T-cell (primary cell): ENCODE data around the gene DNALI1. TPM values are rescaled to one million over a fixed set of nuclear protein-coding genes. Genes with fewer than 3 reads are reported as not detected.

Source experiments
- ATAC-seq, 4 experiments: fragments of 200-7000 bp in 3 of 4; fragments of 150-1000 bp in 1 of 4; cut with Tn5 transposase; replicated peaks in 1 of 4; 1 replicate in 3 of 4; 2 replicates in 1 of 4; pipeline ENCODE4 v1.10.0; 2021; ENCODE audit warnings: moderate library complexity in 3 of 4, mild to moderate bottlenecking in 2 of 4, moderate number of reproducible peaks in 1 of 4
- CTCF ChIA-PET, 2 donors: fragments of 300-600 bp; sonication (Branson Sonifier 250); formaldehyde crosslinking; loops; one replicate each; lab custom pipeline; 2022; ENCODE audit warnings: antibody characterized with exemption in 2 of 2; lab: Charles Lee
- POLR2A ChIA-PET, 2 donors: fragments of 300-600 bp; sonication (Branson Sonifier 250); formaldehyde crosslinking; loops; one replicate each; lab custom pipeline; 2022; ENCODE audit warnings: antibody characterized with exemption in 2 of 2; lab: Charles Lee
- DNase-seq, 35 experiments: peaks; one replicate each; pipeline versions ENCODE4 v3.0.0 to v3.0.0-alpha.2; 2013 to 2023
- H3K27ac ChIP-seq: one replicate; pipeline ENCODE4 v1.5.1; 2013; ENCODE audit warnings: low read length
- H3K27me3 ChIP-seq, 2 experiments: replicated peaks in 1 of 2; 1 replicate in 1 of 2; 2 replicates in 1 of 2; pipeline versions ENCODE4 v1.6.1 to v1.7.0; 2013; ENCODE audit warnings: low read length in 1 of 2, mixed read lengths in 1 of 2; ENCODE audit not compliant: control insufficient read depth in 2 of 2, insufficient read depth in 2 of 2; ENCODE audit errors: extremely low read depth in 1 of 2
- H3K36me3 ChIP-seq, 2 donors: 1 replicate in 1 of 2; 2 replicates in 1 of 2; pipeline versions ENCODE4 v1.6.1 to v1.7.0; 2013; ENCODE audit warnings: low read length in 1 of 2; ENCODE audit not compliant: control insufficient read depth in 2 of 2, insufficient read depth in 1 of 2; ENCODE audit errors: extremely low read depth in 1 of 2
- H3K4me1 ChIP-seq, 2 experiments: 1 replicate in 1 of 2; 2 replicates in 1 of 2; pipeline versions ENCODE4 v1.6.1 to v1.7.0; 2013; ENCODE audit warnings: low read length in 2 of 2, mixed read lengths in 1 of 2; ENCODE audit not compliant: insufficient read depth in 2 of 2, control insufficient read depth in 1 of 2; ENCODE audit errors: extremely low read depth in 1 of 2
- H3K4me3 ChIP-seq, 2 donors: 1 replicate in 1 of 2; 2 replicates in 1 of 2; pipeline versions ENCODE4 v1.5.1 to v1.7.0; 2013; ENCODE audit warnings: mild to moderate bottlenecking in 2 of 2, low read length in 1 of 2, moderate library complexity in 1 of 2; ENCODE audit not compliant: control insufficient read depth in 1 of 2; ENCODE audit errors: extremely low read depth in 1 of 2
- H3K9me3 ChIP-seq: 2 replicates; pipeline ENCODE4 v1.7.0; 2013
- H3K27ac Mint-ChIP-seq, 2 donors: one replicate each; pipeline ENCODE4 v1.8.0; 2020 to 2021; ENCODE audit warnings: mild to moderate bottlenecking in 2 of 2, mixed read lengths in 2 of 2
- H3K27me3 Mint-ChIP-seq, 2 donors: one replicate each; pipeline ENCODE4 v1.8.0; 2021 to 2022; ENCODE audit warnings: mixed read lengths in 2 of 2
- H3K36me3 Mint-ChIP-seq: one replicate; pipeline ENCODE4 v1.8.0; 2021; ENCODE audit warnings: mixed read lengths
- H3K4me1 Mint-ChIP-seq, 3 donors: one replicate each; pipeline ENCODE4 v1.8.0; 2020 to 2022; ENCODE audit warnings: mixed read lengths in 3 of 3, mild to moderate bottlenecking in 1 of 3
- H3K4me3 Mint-ChIP-seq, 3 donors: one replicate each; pipeline ENCODE4 v1.8.0; 2020 to 2022; ENCODE audit warnings: mild to moderate bottlenecking in 3 of 3, mixed read lengths in 3 of 3, moderate library complexity in 3 of 3
- H3K9me3 Mint-ChIP-seq, 3 donors: one replicate each; pipeline ENCODE4 v1.8.0; 2020 to 2022; ENCODE audit warnings: mixed read lengths in 3 of 3
- WGBS: methylation state at CpG from one replicate; pipeline ENCODE4 v1.1.5; 2013; ENCODE audit warnings: missing lambda C conversion rate; ENCODE audit not compliant: insufficient coverage; 5-methylcytosine and 5-hydroxymethylcytosine counted together
- total RNA-seq, 35 experiments: library from RNA in 6 of 35; stranded (reverse) in 6 of 35; fragments of 120-200 nt in 1 of 35; gene quantifications; one replicate each; pipeline versions ENCODE4 v1.2.1 to v1.2.4 and lab custom pipeline; 2013 to 2026

The DNALI1 gene
- total RNA-seq, 5 donors from 2014 or later (not counting 1 experiment from before 2014, with no cell fraction given): 0.16 to 0.29 (median 0.23) TPM; not detected in 2

DNA sequence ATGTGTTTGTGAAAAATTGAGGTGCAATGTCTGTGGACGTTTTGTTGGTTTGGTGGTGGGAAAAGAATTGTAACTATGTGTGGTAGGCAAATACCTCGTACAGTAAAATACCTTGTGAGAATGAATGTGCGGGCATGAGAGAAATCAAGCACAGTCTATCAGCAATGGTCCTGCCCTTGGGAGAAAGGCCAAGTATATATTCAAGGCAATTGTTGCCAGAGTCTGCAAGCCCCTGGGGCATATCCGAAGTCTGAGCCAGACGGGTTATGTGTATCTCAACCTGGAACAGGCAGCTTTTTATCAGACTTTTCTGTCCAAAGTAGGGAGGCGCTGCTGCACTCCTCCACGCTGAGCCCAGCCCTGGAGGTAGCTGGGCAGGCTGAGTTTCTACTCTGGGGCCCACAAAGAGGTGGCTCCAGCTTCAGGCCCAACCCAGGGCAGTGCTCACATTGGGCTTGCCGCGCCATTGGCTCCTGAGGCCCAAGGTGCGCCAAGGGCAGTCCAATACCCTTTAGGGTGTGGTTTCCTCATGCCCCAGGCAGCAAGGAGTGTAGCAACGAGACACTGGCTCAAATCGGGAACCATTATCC lies 48.4 kb downstream of the DNALI1 start:
- DNase-seq (no peak), ATAC-seq (no peak)
- H3K4me3 Mint-ChIP-seq: no peak overlapping the region
- peaks cover 9 to 11% of the 10 kb centered on the region in 2 donors for H3K27me3 Mint-ChIP-seq
- CTCF ChIA-PET: interaction anchor here in 1 of 2 donors (0.8 kb wide), 1 partner anchor 51 kb away, joined by 3 read pairs; the partner anchor contains the start of gene SNIP1
- H3K36me3 Mint-ChIP-seq: no peaks in the 10 kb centered on the region
- peaks cover 4 to 5% (median 4%) of the 10 kb centered on the region in 3 donors for H3K4me1 Mint-ChIP-seq
- no peaks in the 10 kb centered on the region for H3K9me3 Mint-ChIP-seq
- no peaks in the 10 kb centered on the region for H3K36me3 ChIP-seq
- POLR2A ChIA-PET: no interaction called here
- H3K27me3 ChIP-seq: peaks cover 0 to 20% of the 10 kb centered on the region in 2 experiments
- H3K4me3 ChIP-seq: no peak overlapping the region
- H3K9me3 ChIP-seq: no peaks in the 10 kb centered on the region
- H3K27ac Mint-ChIP-seq: no peak overlapping the region
- WGBS: 78% methylated on average over 10 of the region's 12 CpGs
- H3K27ac ChIP-seq: no peak overlapping the region
- H3K4me1 ChIP-seq: peaks cover 0 to 5% of the 10 kb centered on the region in 2 experiments

DNA sequence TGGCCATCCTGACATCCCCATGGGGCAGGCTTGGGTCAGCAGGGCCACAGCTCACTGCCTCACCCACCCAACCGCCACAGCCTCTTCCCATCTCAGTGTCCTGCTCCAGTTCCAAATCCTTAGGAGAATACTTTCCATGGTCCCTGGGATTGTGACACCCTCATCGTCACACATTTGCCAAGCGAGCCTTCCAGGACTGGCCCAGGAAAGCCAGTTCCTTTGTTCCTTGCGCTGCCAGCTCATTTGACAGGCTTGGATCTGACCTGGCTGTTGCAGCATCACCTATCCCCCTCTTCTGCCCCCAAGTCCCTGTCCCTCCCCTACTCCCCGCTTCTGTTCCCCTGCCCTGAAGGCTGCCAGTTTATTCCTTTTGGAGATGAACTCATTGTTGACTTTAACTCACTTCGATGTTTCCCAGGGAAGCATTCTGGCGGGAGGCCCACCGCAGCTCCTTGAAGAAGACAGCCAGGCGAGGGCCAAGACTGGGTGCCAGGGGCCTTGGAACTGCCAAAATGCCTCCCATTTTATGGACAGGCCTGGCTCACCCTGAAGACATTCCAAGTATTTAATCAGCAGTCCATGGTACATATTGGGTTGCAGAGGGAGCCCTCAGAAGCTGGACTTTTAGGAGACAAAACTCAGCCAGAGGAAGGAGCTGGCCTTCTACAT lies 49.2 kb downstream of the DNALI1 start:
- DNase-seq: no peak
- H3K36me3 ChIP-seq: no peaks in the 10 kb centered on the region
- Mint-ChIP-seq H3K27ac (no peak overlapping the region), H3K9me3 (no peaks in the 10 kb centered on the region), H3K27me3 (peaks cover 9 to 11% of the 10 kb centered on the region in 2 donors), H3K36me3 (no peaks in the 10 kb centered on the region), H3K4me1 (peaks cover 4 to 5% (median 4%) of the 10 kb centered on the region in 3 donors), H3K4me3 (no peak overlapping the region)
- H3K4me3 ChIP-seq: no peak overlapping the region
- H3K27me3 ChIP-seq: peaks cover 0 to 20% of the 10 kb centered on the region in 2 experiments
- POLR2A ChIA-PET: no interaction called here
- CTCF ChIA-PET: no interaction called here
- ATAC-seq: no peak
- 95% methylated on average over 7 of the region's 9 CpGs for WGBS
- no peak overlapping the region for H3K27ac ChIP-seq
- no peaks in the 10 kb centered on the region for H3K9me3 ChIP-seq
- H3K4me1 ChIP-seq: peaks cover 0 to 5% of the 10 kb centered on the region in 2 experiments

DNA sequence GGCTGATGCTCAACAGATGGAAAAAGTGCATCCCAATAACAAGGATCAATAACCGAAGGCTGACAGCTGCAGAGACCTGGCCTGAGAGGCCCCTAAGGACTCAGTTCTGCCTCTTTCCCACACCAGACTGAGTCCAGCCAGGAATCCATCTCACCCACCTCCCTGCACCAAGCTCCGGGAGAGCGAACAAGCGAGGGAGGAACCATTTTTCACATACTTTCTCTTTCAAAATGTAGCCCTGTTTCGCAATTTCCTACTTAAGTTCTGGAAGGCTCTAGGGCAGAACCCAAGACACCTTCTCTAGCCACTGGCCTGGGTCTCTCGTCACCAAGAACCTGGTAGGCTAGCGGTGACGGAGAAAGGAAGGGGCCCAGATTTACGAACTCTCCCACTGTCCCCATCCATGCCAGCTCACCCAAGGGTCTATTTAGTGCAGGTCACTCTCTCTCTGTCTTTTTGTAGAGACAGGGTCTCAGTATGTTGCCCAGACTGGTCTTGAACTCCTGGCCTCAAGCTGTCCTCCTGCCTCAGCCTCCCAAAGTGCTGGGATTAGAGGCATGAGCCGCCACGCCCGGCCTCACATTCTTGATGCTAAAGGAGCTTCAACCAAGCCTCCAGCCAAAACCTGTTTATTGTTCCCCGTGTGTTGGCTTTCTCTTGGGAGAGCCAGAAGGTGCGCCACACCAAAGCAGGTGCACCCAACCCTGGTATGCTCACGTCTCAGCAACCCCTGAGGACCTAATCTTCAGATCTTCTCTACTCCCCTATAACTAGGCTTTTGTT lies 49.9 kb downstream of the DNALI1 start:
- WGBS: 87% methylated on average over 14 of the region's 15 CpGs
- DNase-seq: no peak
- POLR2A ChIA-PET: no interaction called here

DNA sequence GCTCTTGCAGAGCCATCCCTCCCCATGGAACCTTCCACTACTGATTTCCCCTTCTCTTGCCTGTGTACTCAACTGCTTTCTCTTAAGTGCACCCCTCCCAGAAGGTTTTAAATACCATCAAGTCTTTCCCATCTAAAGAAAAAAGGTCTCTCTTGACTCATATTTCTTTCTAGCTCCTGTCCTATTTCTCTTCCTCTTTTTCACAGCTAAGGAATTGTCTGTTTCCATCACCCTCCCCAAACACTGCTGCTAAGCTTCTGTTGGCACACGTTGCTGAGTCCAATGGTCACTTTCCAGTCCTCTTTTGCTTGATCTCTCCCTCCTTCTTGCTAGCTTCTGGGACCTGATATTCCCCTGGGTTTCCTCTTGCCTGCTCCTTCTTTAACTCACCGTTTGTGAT lies 52.3 kb downstream of the DNALI1 start:
- Histone ChIP-seq H3K27ac (no peak overlapping the region), H3K9me3 (no peaks in the 10 kb centered on the region), H3K4me3 (no peak overlapping the region), H3K27me3 (peaks cover 0 to 27% of the 10 kb centered on the region in 2 experiments), H3K36me3 (no peaks in the 10 kb centered on the region), H3K4me1 (no peaks in the 10 kb centered on the region)
- CTCF ChIA-PET: no interaction called here
- Mint-ChIP-seq H3K27me3 (peaks cover 8 to 15% of the 10 kb centered on the region in 2 donors), H3K9me3 (no peaks in the 10 kb centered on the region), H3K4me1 (no peaks in the 10 kb centered on the region), H3K27ac (no peak overlapping the region), H3K36me3 (no peaks in the 10 kb centered on the region), H3K4me3 (no peak overlapping the region)
- DNase-seq (no peak), ATAC-seq (no peak)
- POLR2A ChIA-PET: no interaction called here
- WGBS: no CpG with 5 or more reads among the region's 2 CpGs

More for the DNA sequence above, 49.9 kb downstream of the DNALI1 start:
- peaks cover 4 to 5% (median 4%) of the 10 kb centered on the region in 3 donors for H3K4me1 Mint-ChIP-seq
- Histone ChIP-seq H3K27ac (no peak overlapping the region), H3K4me1 (peaks cover 0 to 5% of the 10 kb centered on the region in 2 experiments), H3K27me3 (peaks cover 0 to 20% of the 10 kb centered on the region in 2 experiments), H3K36me3 (no peaks in the 10 kb centered on the region), H3K9me3 (no peaks in the 10 kb centered on the region), H3K4me3 (no peak overlapping the region)
- no peaks in the 10 kb centered on the region for H3K36me3 Mint-ChIP-seq
- H3K9me3 Mint-ChIP-seq: no peaks in the 10 kb centered on the region
- no peak overlapping the region for H3K27ac Mint-ChIP-seq
- CTCF ChIA-PET: interaction anchor here in 1 of 2 donors (0.6 kb wide), 1 partner anchor 156 kb away, joined by 3 read pairs; no protein-coding TSS in a partner anchor
- H3K4me3 Mint-ChIP-seq: no peak overlapping the region
- H3K27me3 Mint-ChIP-seq: peaks cover 9 to 11% of the 10 kb centered on the region in 2 donors
- ATAC-seq: no peak

DNA sequence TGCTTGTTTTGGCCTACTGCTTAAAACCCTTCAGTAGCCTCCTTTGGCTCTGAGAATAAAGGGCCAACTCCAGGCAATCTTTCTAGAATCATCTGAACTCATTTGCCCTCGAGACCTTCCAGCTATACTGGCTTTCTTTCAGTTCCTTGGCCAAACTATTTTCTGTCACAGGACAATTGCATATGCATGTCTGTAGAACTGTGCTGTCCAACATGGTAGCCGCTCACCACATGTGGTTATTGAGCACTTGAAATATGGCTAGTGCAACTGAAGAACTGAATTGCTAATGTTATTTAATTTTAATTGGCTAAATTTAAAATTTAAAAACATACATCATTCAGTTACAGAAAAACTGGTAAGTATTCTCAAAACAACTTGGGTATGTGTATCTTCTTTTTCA lies 53.3 kb downstream of the DNALI1 start:
- ATAC-seq (no peak), DNase-seq (no peak)
- Mint-ChIP-seq H3K27ac (no peak overlapping the region), H3K4me3 (no peak overlapping the region), H3K27me3 (peaks cover 2 to 14% of the 10 kb centered on the region in 2 donors), H3K9me3 (no peaks in the 10 kb centered on the region), H3K4me1 (no peaks in the 10 kb centered on the region), H3K36me3 (no peaks in the 10 kb centered on the region)
- WGBS: 50% methylated on average over 1 of the region's 2 CpGs
- POLR2A ChIA-PET: no interaction called here
- Histone ChIP-seq H3K36me3 (no peaks in the 10 kb centered on the region), H3K27ac (no peak overlapping the region), H3K4me1 (no peaks in the 10 kb centered on the region), H3K27me3 (peaks cover 0 to 37% of the 10 kb centered on the region in 2 experiments), H3K4me3 (no peak overlapping the region), H3K9me3 (no peaks in the 10 kb centered on the region)
- CTCF ChIA-PET: no interaction called here

DNA sequence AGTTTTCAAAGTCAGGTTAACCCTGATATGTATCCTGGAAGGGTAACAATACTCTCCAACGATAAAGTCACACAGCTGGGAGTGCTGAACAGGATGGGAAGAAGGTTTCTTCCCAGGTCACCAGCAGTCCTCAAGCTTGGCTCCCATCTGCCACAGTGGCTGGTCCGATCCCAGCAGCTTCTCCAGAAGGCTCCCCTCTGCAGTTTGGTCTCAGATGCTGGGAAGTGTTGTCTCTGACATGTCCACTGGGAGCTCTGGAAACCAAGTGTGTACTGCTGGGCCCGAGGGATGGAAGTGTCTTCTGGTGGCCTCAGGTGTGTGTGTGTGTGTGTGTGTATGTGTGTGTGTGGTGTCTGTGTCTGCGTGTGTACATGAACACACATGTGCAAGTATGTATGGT lies 55.4 kb downstream of the DNALI1 start:
- Histone ChIP-seq H3K9me3 (no peaks in the 10 kb centered on the region), H3K4me3 (no peak overlapping the region), H3K36me3 (no peaks in the 10 kb centered on the region), H3K27me3 (peaks cover 2 to 43% of the 10 kb centered on the region in 2 experiments), H3K4me1 (no peaks in the 10 kb centered on the region), H3K27ac (no peak overlapping the region)
- 88% methylated on average over 3 of the region's 4 CpGs for WGBS
- DNase-seq (no peak), ATAC-seq (no peak)
- ChIA-PET POLR2A (no interaction called here), CTCF (no interaction called here)
- Mint-ChIP-seq H3K4me1 (no peaks in the 10 kb centered on the region), H3K4me3 (no peak overlapping the region), H3K9me3 (no peaks in the 10 kb centered on the region), H3K27me3 (peaks cover 14 to 35% of the 10 kb centered on the region in 2 donors), H3K27ac (no peak overlapping the region), H3K36me3 (no peaks in the 10 kb centered on the region)
